ENCODE measurements around the gene NKD2.

Gene NKD2

GRCh38 chr5:1035421-1036405 is 27.1 kb downstream of the NKD2 start:
- Mint-ChIP-seq H3K4me3 (no peak overlapping the region), H3K27me3 (peaks cover 12 to 37% of the 10 kb centered on the region in 2 donors), H3K27ac (no peak overlapping the region), H3K9me3 (no peaks in the 10 kb centered on the region), H3K4me1 (ENCODE audit: low read depth in 2 of 2) (peaks cover 2 to 3% of the 10 kb centered on the region in 2 donors), H3K36me3 (ENCODE audit: insufficient read depth) (no peaks in the 10 kb centered on the region)
- DNase-seq = no peak
- no peak for ATAC-seq (replicated peaks)

GRCh38 chr5:1036504-1037122 is 28.0 kb downstream of the NKD2 start:
- Mint-ChIP-seq H3K27me3 (peaks cover 12 to 35% of the 10 kb centered on the region in 2 donors), H3K36me3 (ENCODE audit: insufficient read depth) (no peaks in the 10 kb centered on the region), H3K27ac (no peak overlapping the region), H3K9me3 (peaks cover 4 to 9% of the 10 kb centered on the region in 2 donors), H3K4me3 (no peak overlapping the region), H3K4me1 (ENCODE audit: low read depth in 2 of 2) (peaks cover 2 to 3% of the 10 kb centered on the region in 2 donors)
- DNase-seq (no peak), ATAC-seq (replicated peaks) (no peak)

GRCh38 chr5:1037123-1037670 is 28.6 kb downstream of the NKD2 start:
- no peak for ATAC-seq (replicated peaks)
- H3K36me3 Mint-ChIP-seq (ENCODE audit: insufficient read depth) = no peaks in the 10 kb centered on the region
- peaks cover 10 to 30% of the 10 kb centered on the region in 2 donors for H3K27me3 Mint-ChIP-seq
- H3K27ac Mint-ChIP-seq = no peak overlapping the region
- no peak for DNase-seq
- H3K4me3 Mint-ChIP-seq = no peak overlapping the region
- peaks cover 9 to 15% of the 10 kb centered on the region in 2 donors for H3K9me3 Mint-ChIP-seq
- peaks cover 2 to 3% of the 10 kb centered on the region in 2 donors for H3K4me1 Mint-ChIP-seq (ENCODE audit: low read depth in 2 of 2)

GRCh38 chr5:1037671-1038416 is 29.2 kb downstream of the NKD2 start:
- ATAC-seq (replicated peaks) (no peak), DNase-seq (no peak)
- H3K27me3 Mint-ChIP-seq = peaks cover 6 to 23% of the 10 kb centered on the region in 2 donors
- peaks cover 2 to 7% of the 10 kb centered on the region in 2 donors for H3K4me1 Mint-ChIP-seq (ENCODE audit: low read depth in 2 of 2)
- no peaks in the 10 kb centered on the region for H3K36me3 Mint-ChIP-seq (ENCODE audit: insufficient read depth)
- peaks cover 15 to 21% of the 10 kb centered on the region in 2 donors for H3K9me3 Mint-ChIP-seq
- H3K4me3 Mint-ChIP-seq = no peak overlapping the region
- no peak overlapping the region for H3K27ac Mint-ChIP-seq

GRCh38 chr5:1038417-1039209 is 30.0 kb downstream of the NKD2 start:
- no peak for ATAC-seq (replicated peaks)
- H3K4me3 Mint-ChIP-seq = no peak overlapping the region
- no peak overlapping the region for H3K27ac Mint-ChIP-seq
- no peak for DNase-seq
- H3K36me3 Mint-ChIP-seq (ENCODE audit: insufficient read depth) = no peaks in the 10 kb centered on the region
- H3K4me1 Mint-ChIP-seq (ENCODE audit: low read depth in 2 of 2) = peaks cover 2 to 8% of the 10 kb centered on the region in 2 donors
- peaks cover 6 to 18% of the 10 kb centered on the region in 2 donors for H3K27me3 Mint-ChIP-seq
- peaks cover 22 to 28% of the 10 kb centered on the region in 2 donors for H3K9me3 Mint-ChIP-seq

- DNase-seq (no peak), ATAC-seq (replicated peaks) (no peak)
- H3K27ac Mint-ChIP-seq = no peak overlapping the region
- H3K9me3 Mint-ChIP-seq = peaks cover 26 to 33% of the 10 kb centered on the region in 2 donors
- no peaks in the 10 kb centered on the region for H3K36me3 Mint-ChIP-seq (ENCODE audit: insufficient read depth)
- H3K4me1 Mint-ChIP-seq (ENCODE audit: low read depth in 2 of 2) = peaks cover 2 to 12% of the 10 kb centered on the region in 2 donors
- H3K4me3 Mint-ChIP-seq = no peak overlapping the region
- H3K27me3 Mint-ChIP-seq = peaks cover 6 to 12% of the 10 kb centered on the region in 2 donors
Observed at GRCh38 chr5:1039210-1039548, 30.6 kb downstream of the NKD2 start.

GRCh38 chr5:1039706-1040260 is 31.2 kb downstream of the NKD2 start:
- Mint-ChIP-seq H3K4me1 (ENCODE audit: low read depth in 2 of 2) (peaks cover 2 to 17% of the 10 kb centered on the region in 2 donors), H3K4me3 (no peak overlapping the region), H3K27ac (no peak overlapping the region), H3K36me3 (ENCODE audit: insufficient read depth) (no peaks in the 10 kb centered on the region), H3K9me3 (peaks cover 30 to 39% of the 10 kb centered on the region in 2 donors), H3K27me3 (peaks cover 6 to 7% of the 10 kb centered on the region in 2 donors)
- ATAC-seq (replicated peaks) = no peak
- DNase-seq = no peak

- Mint-ChIP-seq H3K4me1 (ENCODE audit: low read depth in 2 of 2) (peaks cover 0 to 20% of the 10 kb centered on the region in 2 donors), H3K9me3 (peaks cover 36 to 47% of the 10 kb centered on the region in 2 donors), H3K27ac (no peak overlapping the region), H3K4me3 (no peak overlapping the region), H3K27me3 (no peaks in the 10 kb centered on the region), H3K36me3 (ENCODE audit: insufficient read depth) (no peaks in the 10 kb centered on the region)
- DNase-seq (no peak), ATAC-seq (replicated peaks) (no peak)
Observed at GRCh38 chr5:1040571-1040970, 32.0 kb downstream of the NKD2 start.

- H3K4me1 Mint-ChIP-seq (ENCODE audit: low read depth in 2 of 2) = peaks cover 0 to 20% of the 10 kb centered on the region in 2 donors
- DNase-seq (no peak), ATAC-seq (replicated peaks) (no peak)
- peaks cover 41 to 56% of the 10 kb centered on the region in 2 donors for H3K9me3 Mint-ChIP-seq
- H3K36me3 Mint-ChIP-seq (ENCODE audit: insufficient read depth) = no peaks in the 10 kb centered on the region
- H3K4me3 Mint-ChIP-seq = no peak overlapping the region
- no peaks in the 10 kb centered on the region for H3K27me3 Mint-ChIP-seq
- peak overlapping the region; percentile 2 to 53 for H3K27ac Mint-ChIP-seq
Observed at GRCh38 chr5:1041225-1042143, 32.9 kb downstream of the NKD2 start.

GRCh38 chr5:1042626-1043025 is 34.0 kb downstream of the NKD2 start:
- DNase-seq (no peak), ATAC-seq (replicated peaks) (no peak)
- Mint-ChIP-seq H3K9me3 (peaks cover 53 to 68% of the 10 kb centered on the region in 2 donors), H3K27me3 (no peaks in the 10 kb centered on the region), H3K27ac (peak overlapping the region in 1 of 2 donors; percentile 53), H3K4me1 (ENCODE audit: low read depth in 2 of 2) (peaks cover 0 to 20% of the 10 kb centered on the region in 2 donors), H3K36me3 (ENCODE audit: insufficient read depth) (no peaks in the 10 kb centered on the region), H3K4me3 (no peak overlapping the region)

GRCh38 chr5:1043327-1043726 is 34.7 kb downstream of the NKD2 start:
- Mint-ChIP-seq H3K27me3 (no peaks in the 10 kb centered on the region), H3K4me1 (ENCODE audit: low read depth in 2 of 2) (peaks cover 0 to 23% of the 10 kb centered on the region in 2 donors), H3K4me3 (no peak overlapping the region), H3K36me3 (ENCODE audit: insufficient read depth) (no peaks in the 10 kb centered on the region), H3K27ac (no peak overlapping the region), H3K9me3 (peaks cover 58 to 74% of the 10 kb centered on the region in 2 donors)
- no peak for ATAC-seq (replicated peaks)
- no peak for DNase-seq

Measured in effector memory CD8-positive, alpha-beta T cell (primary cell).